ENCODE results near the gene TTC28.
A peak's percentile ranks its signal among the peaks of the same experiment; 100 is the strongest.

Gene TTC28

GRCh38 chr22:28030473-28030872 lies 649.2 kb downstream of the TTC28 start:
- DNase-seq, result peak; percentile 65

- DNase-seq, result no peak
Observed at GRCh38 chr22:28029956-28030355, 649.7 kb downstream of the TTC28 start.

- no peak for DNase-seq
Observed at GRCh38 chr22:28029201-28029948, 650.3 kb downstream of the TTC28 start.

GRCh38 chr22:28027453-28028448 lies 651.9 kb downstream of the TTC28 start:
- DNase-seq, result no peak

- DNase-seq, result no peak
Observed at GRCh38 chr22:28025866-28026575, 653.6 kb downstream of the TTC28 start.

GRCh38 chr22:28025333-28025732 lies 654.3 kb downstream of the TTC28 start:
- DNase-seq, result no peak

- DNase-seq, result no peak
Observed at GRCh38 chr22:28024422-28024888, 655.2 kb downstream of the TTC28 start.

GRCh38 chr22:28023774-28024173 lies 655.9 kb downstream of the TTC28 start:
- DNase-seq, result peak; percentile 16

GRCh38 chr22:28023036-28023435 lies 656.6 kb downstream of the TTC28 start:
- no peak for DNase-seq

GRCh38 chr22:28021998-28022660 lies 657.5 kb downstream of the TTC28 start:
- DNase-seq, result peak; percentile 15

GRCh38 chr22:28021116-28021997 lies 658.3 kb downstream of the TTC28 start:
- peak; percentile 14 for DNase-seq

GRCh38 chr22:28019881-28020861 lies 659.5 kb downstream of the TTC28 start:
- DNase-seq, result peak; percentile 78

- DNase-seq, result no peak
Observed at GRCh38 chr22:28019360-28019759, 660.3 kb downstream of the TTC28 start.

GRCh38 chr22:28018461-28018927 lies 661.1 kb downstream of the TTC28 start:
- no peak for DNase-seq

- DNase-seq, result no peak
Observed at GRCh38 chr22:28017859-28018258, 661.8 kb downstream of the TTC28 start.

GRCh38 chr22:28017558-28017820 lies 662.2 kb downstream of the TTC28 start:
- DNase-seq, result no peak

GRCh38 chr22:28016781-28017557 lies 662.7 kb downstream of the TTC28 start:
- no peak for DNase-seq

- no peak for DNase-seq
Observed at GRCh38 chr22:28015676-28016601, 663.7 kb downstream of the TTC28 start.
